Stimulated activated CD4-positive, alpha-beta T cell treated with anti-CD3 and anti-CD28 coated beads, Interleukin-4, amount 100 ng/mL, for 24 hours (primary cell): Measurements from ENCODE around the gene GRIPAP1.

ENCODE experiments used
- DNase-seq: peaks from one replicate; pipeline ENCODE4 v3.0.0-alpha.2; 2020

GRIPAP1 gene

GRCh38 chrX:48958635-48959094 lies 43.4 kb downstream of the GRIPAP1 start:
- DNase-seq, result no peak

GRCh38 chrX:48957827-48958634 lies 44.0 kb downstream of the GRIPAP1 start:
- peak; percentile 93 for DNase-seq

- DNase-seq, result peak; percentile 76
These were observed 44.6 kb downstream of the GRIPAP1 start, which contains the start of gene OTUD5 for GRCh38 chrX:48957477-48957826. Gene OTUD5 (minus strand): TSS chrX:48957607. CDS start chrX:48957570, 37 bp downstream.

- peak; percentile 54 for DNase-seq
These were observed 45.2 kb downstream of the GRIPAP1 start for GRCh38 chrX:48956728-48957414.

- DNase-seq, result no peak
These were observed 53.5 kb downstream of the GRIPAP1 start for GRCh38 chrX:48948589-48948988.

GRCh38 chrX:48945517-48946348 lies 56.3 kb downstream of the GRIPAP1 start:
- peak; percentile 53 for DNase-seq

- DNase-seq, result no peak
These were observed 59.2 kb downstream of the GRIPAP1 start for GRCh38 chrX:48942895-48943294.

- DNase-seq, result no peak
These were observed 61.6 kb downstream of the GRIPAP1 start for GRCh38 chrX:48940404-48940955.

- DNase-seq, result no peak
These were observed 62.4 kb downstream of the GRIPAP1 start for GRCh38 chrX:48939524-48940228.

GRCh38 chrX:48938721-48939425 lies 63.2 kb downstream of the GRIPAP1 start:
- peak; percentile 81 for DNase-seq

- DNase-seq, result peak; percentile 89
These were observed 64.8 kb downstream of the GRIPAP1 start for GRCh38 chrX:48937054-48937907.

GRCh38 chrX:48936429-48937053 lies 65.5 kb downstream of the GRIPAP1 start:
- no peak for DNase-seq

GRCh38 chrX:48935301-48935670 lies 66.8 kb downstream of the GRIPAP1 start:
- DNase-seq, result no peak

- no peak for DNase-seq
These were observed 67.3 kb downstream of the GRIPAP1 start for GRCh38 chrX:48934581-48935300.

- peak; percentile 44 for DNase-seq
These were observed 68.3 kb downstream of the GRIPAP1 start for GRCh38 chrX:48933757-48934156.

GRCh38 chrX:48927736-48928382 lies 74.2 kb downstream of the GRIPAP1 start:
- DNase-seq, result no peak

GRCh38 chrX:48927123-48927522 lies 74.9 kb downstream of the GRIPAP1 start:
- no peak for DNase-seq

GRCh38 chrX:48924270-48924669 lies 77.8 kb downstream of the GRIPAP1 start:
- no peak for DNase-seq

- no peak for DNase-seq
These were observed 78.3 kb downstream of the GRIPAP1 start for GRCh38 chrX:48923771-48924170.
